ENCODE data around the gene IFTAP.

The IFTAP gene

GRCh38 chr11:36596880-36597279 lies 2.6 kb downstream of the IFTAP start:
- no peak for DNase-seq (ENCODE audit: low read depth in 1 of 2, low spot score in 1 of 2)

GRCh38 chr11:36598051-36598450 lies 3.7 kb downstream of the IFTAP start, which contains the start of gene RAG2:
RAG2 (minus strand) TSS chr11:36598236; CDS start chr11:36594168, 4,068 bp downstream.
- DNase-seq (ENCODE audit: low read depth in 1 of 2, low spot score in 1 of 2) = no peak

- no peak for DNase-seq (ENCODE audit: low read depth in 1 of 2, low spot score in 1 of 2)
Measured at GRCh38 chr11:36600180-36600579, 5.9 kb downstream of the IFTAP start.

- DNase-seq (ENCODE audit: low read depth in 1 of 2, low spot score in 1 of 2) = no peak
Measured at GRCh38 chr11:36601155-36601554, 6.9 kb downstream of the IFTAP start.

GRCh38 chr11:36602135-36602534 lies 7.8 kb downstream of the IFTAP start:
- DNase-seq (ENCODE audit: low read depth in 1 of 2, low spot score in 1 of 2) = no peak

GRCh38 chr11:36605221-36606216 lies 11.2 kb downstream of the IFTAP start:
- no peak for DNase-seq (ENCODE audit: low read depth in 1 of 2, low spot score in 1 of 2)

GRCh38 chr11:36608491-36609199 lies 14.3 kb downstream of the IFTAP start:
- no peak for DNase-seq (ENCODE audit: low read depth in 1 of 2, low spot score in 1 of 2)

GRCh38 chr11:36609383-36609782 lies 15.1 kb downstream of the IFTAP start:
- no peak for DNase-seq (ENCODE audit: low read depth in 1 of 2, low spot score in 1 of 2)

- no peak for DNase-seq (ENCODE audit: low read depth in 1 of 2, low spot score in 1 of 2)
Measured at GRCh38 chr11:36615826-36616225, 21.5 kb downstream of the IFTAP start.

- DNase-seq (ENCODE audit: low read depth in 1 of 2, low spot score in 1 of 2) = no peak
Measured at GRCh38 chr11:36617543-36618362, 23.5 kb downstream of the IFTAP start.

- DNase-seq (ENCODE audit: low read depth in 1 of 2, low spot score in 1 of 2) = no peak
Measured at GRCh38 chr11:36618363-36619047, 24.2 kb downstream of the IFTAP start.

- no peak for DNase-seq (ENCODE audit: low read depth in 1 of 2, low spot score in 1 of 2)
Measured at GRCh38 chr11:36619502-36619901, 25.2 kb downstream of the IFTAP start.

GRCh38 chr11:36620246-36620645 lies 25.9 kb downstream of the IFTAP start:
- DNase-seq (ENCODE audit: low read depth in 1 of 2, low spot score in 1 of 2) = no peak

- DNase-seq (ENCODE audit: low read depth in 1 of 2, low spot score in 1 of 2) = no peak
Measured at GRCh38 chr11:36622431-36623136, 28.3 kb downstream of the IFTAP start.

- DNase-seq (ENCODE audit: low read depth in 1 of 2, low spot score in 1 of 2) = no peak
Measured at GRCh38 chr11:36623494-36623893, 29.2 kb downstream of the IFTAP start.

- no peak for DNase-seq (ENCODE audit: low read depth in 1 of 2, low spot score in 1 of 2)
Measured at GRCh38 chr11:36627006-36627405, 32.7 kb downstream of the IFTAP start.

- no peak for DNase-seq (ENCODE audit: low read depth in 1 of 2, low spot score in 1 of 2)
Measured at GRCh38 chr11:36627471-36627870, 33.2 kb downstream of the IFTAP start.

GRCh38 chr11:36628141-36628540 lies 33.8 kb downstream of the IFTAP start:
- no peak for DNase-seq (ENCODE audit: low read depth in 1 of 2, low spot score in 1 of 2)

- no peak for DNase-seq (ENCODE audit: low read depth in 1 of 2, low spot score in 1 of 2)
Measured at GRCh38 chr11:36628765-36629244, 34.5 kb downstream of the IFTAP start.

GRCh38 chr11:36631774-36632173 lies 37.5 kb downstream of the IFTAP start:
- no peak for DNase-seq (ENCODE audit: low read depth in 1 of 2, low spot score in 1 of 2)
